Testis (tissue), 3 donors: ENCODE results near the gene TLE4. TPM values are rescaled to one million over a fixed set of nuclear protein-coding genes. Genes with fewer than 3 reads are reported as not detected.

Experiments
- DNase-seq: peaks from one replicate; pipeline ENCODE4 v3.0.0-alpha.2; 2019
- H3K27ac ChIP-seq, 2 donors: fragments of 200-600 bp; sonication (generic); one replicate each; pipeline ENCODE4 v1.5.1; 2019
- H3K27me3 ChIP-seq: fragments of 200-600 bp; sonication (generic); one replicate; pipeline ENCODE4 v1.5.1; 2019
- H3K36me3 ChIP-seq: fragments of 200-600 bp; sonication (generic); one replicate; pipeline ENCODE4 v1.5.1; 2017; ENCODE audit warnings: low read depth; ENCODE audit errors: missing control alignments
- H3K4me1 ChIP-seq: fragments of 200-600 bp; sonication (generic); one replicate; pipeline ENCODE4 v1.5.1; 2019
- H3K4me3 ChIP-seq, 2 donors: fragments of 200-600 bp; sonication (generic); one replicate each; pipeline ENCODE4 v1.5.1; 2017 to 2019
- H3K9me3 ChIP-seq: fragments of 200-600 bp; sonication (generic); one replicate; pipeline ENCODE4 v1.5.1; 2017
- CTCF ChIP-seq, 3 experiments: fragments of 450-650 bp in 2 of 3; fragments of 200-600 bp in 1 of 3; sonication (generic) in 1 of 3; IDR thresholded peaks; one replicate each; pipeline ENCODE4 v1.5.1; 2016 to 2019; ENCODE audit warnings: antibody characterized with exemption in 3 of 3, mild to moderate bottlenecking in 2 of 3, moderate library complexity in 1 of 3
- POLR2A ChIP-seq: fragments of 450-650 bp; IDR thresholded peaks from one replicate; pipeline ENCODE4 v1.6.1; 2017; ENCODE audit warnings: antibody characterized with exemption, mild to moderate bottlenecking, moderate library complexity
- WGBS, 2 donors: methylation state at CpG; one replicate each; pipeline ENCODE4 v1.1.5; 2018; 5-methylcytosine and 5-hydroxymethylcytosine counted together
- intact Hi-C: fragments of 100-400 bp; cut with DNase I; formaldehyde crosslinking; loops from one replicate; pipeline ENCODE4 v1.15.1; 2023; ENCODE audit warnings: low total_unique reads
- polyA plus RNA-seq: library from polyadenylated mRNA; stranded (reverse); fragments of 350-450 nt; fragmentation: Illumina TruSeq; extraction: RNeasy Lipid Tissue Mini Kit (QIAGEN cat#74804); gene quantifications from one replicate; pipeline ENCODE4 v1.2.3, GENCODE V29; 2014; ENCODE audit warnings: low read depth, low replicate concordance; ENCODE audit not compliant: insufficient read depth
- total RNA-seq, 2 donors: library from RNA; depleted of rRNA; stranded (reverse); fragments of >200 nt; gene quantifications; one replicate each; pipeline ENCODE4 v1.2.3, GENCODE V29; 2016

TLE4 gene
- total and polyA plus RNA-seq, 3 donors from 2014 or later, result 223 to 311 (median 292) TPM

DNA sequence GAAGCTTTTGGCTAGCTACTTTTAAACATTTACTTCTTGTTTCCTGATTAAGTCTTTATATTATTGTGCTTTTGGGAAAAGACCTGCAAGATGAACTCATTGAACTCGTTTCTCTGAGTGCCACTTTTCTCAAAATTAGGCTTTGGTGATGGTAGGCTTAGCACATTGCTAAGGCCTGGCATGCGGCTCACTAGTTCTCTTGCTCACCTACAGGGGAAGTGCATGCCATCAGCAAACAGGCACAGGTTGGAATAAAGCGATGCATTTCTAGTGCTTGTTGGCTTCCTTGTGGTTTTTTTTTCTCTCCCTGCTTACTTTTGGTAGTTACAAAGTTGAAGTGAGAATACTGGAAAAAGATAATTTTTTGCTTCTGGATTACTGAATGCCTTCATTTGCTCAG, 41.4 kb downstream of the TLE4 start:
- 82 to 83% methylated on average over 3 of the region's 3 CpGs for WGBS, 2 donors
- intact Hi-C loops, result no loop called here
- no peak for TF ChIP-seq POLR2A
- no peak for TF ChIP-seq CTCF (IDR thresholded peaks at IDR 0.05)
- Histone ChIP-seq H3K27me3 (no peaks in the 10 kb centered on the region), H3K36me3 (no peaks in the 10 kb centered on the region), H3K4me1 (peaks cover 12% of the 10 kb centered on the region), H3K9me3 (no peaks in the 10 kb centered on the region), H3K4me3 (no peak overlapping the region), H3K27ac (no peak overlapping the region)
- DNase-seq, result no peak

DNA sequence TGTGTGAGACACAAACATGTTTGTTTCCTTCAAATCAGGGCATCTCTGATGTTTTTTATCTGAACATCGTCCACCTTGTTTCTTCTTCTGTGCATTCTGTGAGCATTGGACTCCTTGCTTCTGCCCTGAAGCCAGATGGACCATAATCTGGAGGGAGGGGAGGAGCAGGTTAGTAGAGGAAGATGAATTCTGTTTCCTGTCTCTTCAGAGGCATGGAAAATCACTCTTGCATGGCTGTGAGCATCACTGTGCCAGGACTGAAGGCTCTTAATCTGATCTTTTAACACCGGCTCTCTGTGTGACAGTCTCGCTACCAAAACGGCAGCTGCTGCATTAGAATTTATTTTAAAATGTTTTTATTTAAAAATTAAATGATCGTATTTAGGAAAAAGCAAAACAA, 43.3 kb downstream of the TLE4 start:
- Histone ChIP-seq H3K4me1 (peaks cover 12% of the 10 kb centered on the region), H3K27ac (no peak overlapping the region), H3K4me3 (no peak overlapping the region), H3K36me3 (no peaks in the 10 kb centered on the region), H3K27me3 (no peaks in the 10 kb centered on the region), H3K9me3 (no peaks in the 10 kb centered on the region)
- DNase-seq, result no peak
- TF ChIP-seq POLR2A, result no peak
- TF ChIP-seq CTCF (IDR thresholded peaks at IDR 0.05), result no peak
- WGBS, 2 donors, result 86 to 88% methylated on average over 5 of the region's 5 CpGs
- intact Hi-C loops, result no loop called here

- H3K27ac ChIP-seq, result no peak overlapping the region
- H3K4me1 ChIP-seq, result peaks cover 12% of the 10 kb centered on the region
These were observed 44.2 kb downstream of the TLE4 start for GRCh38 chr9:79616013-79616412.

DNA sequence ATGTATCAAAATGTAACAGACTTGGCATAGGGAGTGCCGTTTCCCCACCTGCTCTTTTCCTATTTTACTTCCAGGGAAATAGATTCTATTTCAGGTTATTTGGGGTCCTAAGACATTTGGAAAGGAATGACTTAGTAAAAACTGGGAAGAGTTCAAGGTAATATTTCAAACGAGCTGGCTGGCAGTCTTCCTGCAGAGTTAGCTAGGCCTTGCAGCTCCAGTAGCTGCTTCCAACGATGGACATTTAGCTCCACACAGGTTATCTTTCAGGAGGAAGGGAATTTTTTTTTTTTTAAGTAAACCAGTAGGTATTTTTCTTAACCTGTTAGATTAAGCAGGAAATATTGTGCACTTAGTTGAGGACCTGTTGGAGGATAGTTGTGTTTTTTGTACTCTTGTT, 45.2 kb downstream of the TLE4 start:
- TF ChIP-seq POLR2A (no peak), CTCF (IDR thresholded peaks at IDR 0.05) (no peak)
- Histone ChIP-seq H3K9me3 (no peaks in the 10 kb centered on the region), H3K27me3 (no peaks in the 10 kb centered on the region), H3K27ac (no peak overlapping the region), H3K4me3 (no peak overlapping the region), H3K36me3 (no peaks in the 10 kb centered on the region), H3K4me1 (peaks cover 12% of the 10 kb centered on the region)
- intact Hi-C loops, result no loop called here
- 31 to 34% methylated on average over 3 of the region's 3 CpGs for whole genome bisulfite sequencing, 2 donors
- DNase-seq, result peak; percentile 36

More at GRCh38 chr9:79616013-79616412, 44.2 kb downstream of the TLE4 start:
- H3K27me3 ChIP-seq, result no peaks in the 10 kb centered on the region
- H3K4me3 ChIP-seq, result no peak overlapping the region
- TF ChIP-seq CTCF (IDR thresholded peaks at IDR 0.05) (no peak), POLR2A (no peak)
- intact Hi-C loops, result no loop called here
- H3K36me3 ChIP-seq, result no peaks in the 10 kb centered on the region
- WGBS, 2 donors, result 81 to 84% methylated on average over 4 of the region's 4 CpGs
- DNase-seq, result no peak
- H3K9me3 ChIP-seq, result no peaks in the 10 kb centered on the region

GRCh38 chr9:79617395-79617794, 45.6 kb downstream of the TLE4 start:
- H3K9me3 ChIP-seq, result no peaks in the 10 kb centered on the region
- H3K27me3 ChIP-seq, result no peaks in the 10 kb centered on the region
- H3K36me3 ChIP-seq, result no peaks in the 10 kb centered on the region
- no peak for TF ChIP-seq POLR2A
- TF ChIP-seq CTCF (IDR thresholded peaks at IDR 0.05), result no peak
- H3K27ac ChIP-seq, result no peak overlapping the region
- intact Hi-C loops, result no loop called here
- 40 to 55% methylated on average over 4 of the region's 4 CpGs for WGBS, 2 donors
- no peak overlapping the region for H3K4me3 ChIP-seq
- peaks cover 9% of the 10 kb centered on the region for H3K4me1 ChIP-seq
- DNase-seq, result peak; percentile 61
